HG03025 (cell line): ENCODE results near the gene MAPK7.

Experiments used
- ATAC-seq: cut with Tn5 transposase; IDR thresholded peaks from one replicate; pipeline ENCODE4 v1.9.1; 2021; ENCODE audit warnings: mild to moderate bottlenecking, moderate library complexity; ENCODE audit not compliant: unreplicated experiment, low FRiP score

MAPK7 gene

GRCh38 chr17:19377602-19378415, 489 bp upstream of the MAPK7 start:
- peak; percentile 92 for ATAC-seq

- ATAC-seq, result no peak
These were observed 1.2 kb downstream of the MAPK7 start for GRCh38 chr17:19379361-19380065.

GRCh38 chr17:19380481-19381301, 2.4 kb downstream of the MAPK7 start:
- no peak for ATAC-seq

- no peak for ATAC-seq
These were observed 3.1 kb downstream of the MAPK7 start for GRCh38 chr17:19381361-19381740.

- ATAC-seq, result no peak
These were observed 3.6 kb downstream of the MAPK7 start for GRCh38 chr17:19381741-19382444.

DNA sequence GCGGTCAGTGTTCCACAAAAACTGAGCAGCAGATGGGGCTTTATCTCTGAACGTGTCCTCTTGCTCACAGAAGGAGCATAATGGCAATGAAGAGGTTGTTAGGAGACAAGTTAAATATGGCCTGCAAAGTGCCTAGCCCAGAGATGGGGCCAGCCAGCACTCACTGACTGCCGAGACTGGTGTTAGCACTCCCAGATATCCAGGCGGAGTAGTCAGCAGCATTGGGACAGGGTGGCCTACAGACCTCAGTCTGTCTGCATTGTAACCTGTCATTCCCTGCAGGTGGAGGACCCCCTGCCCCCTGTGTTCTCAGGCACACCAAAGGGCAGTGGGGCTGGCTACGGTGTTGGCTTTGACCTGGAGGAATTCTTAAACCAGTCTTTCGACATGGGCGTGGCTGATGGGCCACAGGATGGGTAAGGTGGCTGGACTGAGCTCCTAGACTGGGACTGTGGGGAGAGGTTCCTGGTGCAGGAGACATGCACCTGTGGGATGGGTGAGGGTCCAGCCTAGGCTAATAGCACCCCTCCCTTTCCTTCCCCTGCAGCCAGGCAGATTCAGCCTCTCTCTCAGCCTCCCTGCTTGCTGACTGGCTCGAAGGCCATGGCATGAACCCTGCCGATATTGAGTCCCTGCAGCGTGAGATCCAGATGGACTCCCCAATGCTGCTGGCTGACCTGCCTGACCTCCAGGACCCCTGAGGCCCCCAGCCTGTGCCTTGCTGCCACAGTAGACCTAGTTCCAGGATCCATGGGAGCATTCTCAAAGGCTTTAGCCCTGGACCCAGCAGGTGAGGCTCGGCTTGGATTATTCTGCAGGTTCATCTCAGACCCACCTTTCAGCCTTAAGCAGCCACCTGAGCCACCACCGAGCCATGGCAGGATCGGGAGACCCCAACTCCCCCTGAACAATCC, 4.5 kb downstream of the MAPK7 start:
- ATAC-seq, result no peak

DNA sequence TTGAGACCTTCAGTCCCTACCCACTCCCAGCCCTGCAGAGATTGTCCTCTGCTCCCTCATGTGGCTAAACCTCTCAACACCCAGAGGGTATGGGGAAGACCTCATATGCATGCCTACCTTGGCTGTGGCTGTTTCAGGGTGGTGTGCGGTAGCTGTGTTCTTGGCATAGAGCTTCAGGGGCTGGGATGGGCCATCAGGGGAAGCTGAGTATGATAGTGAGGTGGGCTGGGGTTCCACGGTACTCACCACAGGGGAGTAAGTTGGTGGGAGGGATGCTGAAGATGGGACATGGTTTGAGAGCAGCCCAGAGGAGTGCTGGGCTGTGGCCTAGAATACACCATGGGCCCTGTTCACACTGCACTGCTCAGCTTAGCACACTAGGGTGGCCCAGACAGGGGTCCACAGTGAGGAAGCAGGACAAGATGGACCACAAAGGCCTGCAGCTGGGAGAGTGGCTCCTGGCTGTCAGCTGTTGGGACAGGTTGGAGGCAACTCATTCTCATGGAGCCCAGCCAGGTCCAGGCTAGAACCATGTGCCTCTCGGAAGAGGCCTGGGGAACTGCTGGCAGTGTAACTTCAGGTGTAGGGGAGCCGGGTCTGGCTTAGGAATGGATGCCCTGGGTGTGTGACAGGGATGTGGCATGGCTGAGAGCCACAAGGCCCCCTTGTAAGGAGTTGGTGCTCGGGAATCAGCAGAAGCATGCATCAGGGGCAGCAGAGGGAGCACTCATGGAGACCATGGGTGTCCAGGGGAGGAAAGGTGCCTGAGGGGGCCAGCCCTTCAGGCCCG, 5.6 kb downstream of the MAPK7 start:
- no peak for ATAC-seq

DNA sequence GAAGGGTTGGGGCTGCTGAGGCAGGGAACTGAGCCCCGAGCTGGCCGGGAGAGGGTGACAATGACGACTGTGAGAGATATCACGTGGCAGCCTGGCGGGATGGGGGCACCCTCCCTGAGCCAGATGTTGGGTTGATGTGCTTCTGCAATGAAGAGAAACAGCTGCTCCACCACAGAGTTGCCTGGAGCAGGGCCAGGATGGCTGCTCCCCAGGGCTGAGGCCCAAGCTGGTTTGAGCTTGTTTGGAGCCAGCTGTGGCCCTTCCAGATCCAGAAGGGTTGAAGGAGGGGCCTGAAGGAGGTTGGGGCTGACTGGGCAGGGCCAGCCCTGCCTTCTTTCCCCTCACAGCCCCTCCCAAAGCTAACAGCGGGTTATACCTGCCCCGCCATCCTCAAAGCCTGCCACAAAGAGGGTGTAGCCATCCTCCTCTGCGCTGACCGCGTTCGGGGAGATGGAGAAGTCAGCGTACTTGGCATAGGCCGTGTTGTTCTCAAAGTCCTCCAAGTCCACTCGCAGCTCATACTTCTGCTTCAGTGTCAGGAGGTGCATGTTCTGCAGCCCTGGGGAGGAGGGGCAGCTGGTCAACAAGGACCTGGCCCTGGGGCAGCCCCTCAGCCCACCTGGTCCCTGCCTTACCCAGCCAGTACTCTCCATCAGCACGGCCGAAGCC, 6.6 kb downstream of the MAPK7 start:
- ATAC-seq, result no peak

- no peak for ATAC-seq
These were observed 7.3 kb downstream of the MAPK7 start for GRCh38 chr17:19385521-19385983.

GRCh38 chr17:19386051-19386929, 8.0 kb downstream of the MAPK7 start:
- ATAC-seq, result no peak

- no peak for ATAC-seq
These were observed 8.9 kb downstream of the MAPK7 start, which contains the start of gene MFAP4 for GRCh38 chr17:19386974-19387920. MFAP4 (minus strand) TSS chr17:19387190; CDS start chr17:19387155, 35 bp downstream.

- ATAC-seq, result no peak
These were observed 9.7 kb downstream of the MAPK7 start for GRCh38 chr17:19387921-19388521.

DNA sequence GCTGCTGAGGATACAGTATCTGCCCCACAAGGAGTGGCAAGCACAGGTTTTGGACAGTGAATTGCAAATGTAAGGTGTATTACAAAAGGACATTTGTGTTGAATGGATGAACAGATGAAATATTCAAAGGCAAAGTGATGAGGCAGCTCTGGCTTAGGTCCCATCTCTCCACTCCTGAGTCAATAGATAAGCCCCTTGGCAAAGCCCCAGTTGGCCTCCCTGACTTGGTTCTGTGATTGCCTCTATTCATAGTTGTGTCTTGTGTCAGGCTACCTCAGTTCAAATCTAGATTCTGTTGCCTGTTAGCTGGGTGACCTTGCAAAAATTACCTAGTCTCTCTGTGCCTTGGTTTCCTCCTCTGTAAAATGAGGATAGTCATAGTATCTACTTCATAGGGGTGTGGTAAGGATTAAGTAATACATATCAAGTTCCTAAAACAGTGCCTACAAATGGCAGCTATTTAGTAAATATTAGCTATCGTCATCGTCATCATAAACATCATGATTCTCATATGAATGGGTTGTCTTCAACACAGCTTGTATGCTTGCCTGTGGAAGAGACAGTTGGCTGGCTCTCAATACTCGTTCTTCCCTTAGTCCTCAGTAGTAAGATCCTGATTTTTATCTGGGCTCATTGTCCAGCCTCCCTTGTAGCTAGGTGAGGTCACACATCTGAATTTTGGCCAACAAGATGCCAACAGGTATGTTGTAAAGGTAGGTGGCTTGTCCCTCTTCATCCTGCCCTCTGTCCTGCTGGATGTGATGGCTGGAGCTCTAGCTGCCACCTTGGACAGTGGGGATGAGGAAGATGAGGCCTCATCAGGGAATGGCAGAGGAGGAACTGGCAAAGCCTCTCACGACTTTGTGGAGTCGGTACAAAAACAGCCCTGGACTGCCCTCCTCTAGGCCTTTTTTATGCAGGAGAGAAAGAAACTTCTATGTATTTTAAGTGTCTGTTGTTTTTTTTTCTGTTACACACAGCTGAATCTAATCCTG, 10.8 kb downstream of the MAPK7 start:
- ATAC-seq, result no peak

- no peak for ATAC-seq
These were observed 12.7 kb downstream of the MAPK7 start for GRCh38 chr17:19390951-19391350.
